GM12891 (cell line): ENCODE results near the gene GMDS.
"Not testable (repeated sequence)": the region's sequence is repeated elsewhere in the genome, so short reads cannot be mapped to it uniquely, and the experiment has no call there.

Experiments
- POLR2A ChIP-seq: IDR thresholded peaks from 2 replicates; pipeline ENCODE4 v1.6.1; 2011; ENCODE audit warnings: low read depth, low read length, control low read depth
- POLR2AphosphoS5 ChIP-seq: IDR thresholded peaks from 2 replicates; pipeline ENCODE4 v1.6.1; 2011; ENCODE audit warnings: low read depth, low read length, control low read depth
- TAF1 ChIP-seq: IDR thresholded peaks from 2 replicates; pipeline ENCODE4 v1.6.1; 2011; ENCODE audit warnings: low read depth, low read length, control low read depth

- TF ChIP-seq TAF1, POLR2A, POLR2AphosphoS5: not testable (repeated sequence)
Observed at GRCh38 chr6:1845543-1845942, 399.9 kb downstream of the GMDS start.
